SKM-1 treated with dmso at 0.1 percent for 144 hours (cell line): ENCODE measurements around the gene SOD2.
"Not testable (repeated sequence)": the region's sequence is repeated elsewhere in the genome, so short reads cannot be mapped to it uniquely, and the experiment has no call there.

ENCODE experiments used
- DNase-seq: peaks from one replicate; lab custom pipeline; 2025; ENCODE audit not compliant: unreplicated experiment; lab: John Stamatoyannopoulos, UW

SOD2 gene

GRCh38 chr6:159682810-159683209, 10.2 kb downstream of the SOD2 start:
- DNase-seq = no peak

- DNase-seq = no peak
Measured at GRCh38 chr6:159682295-159682694, 10.7 kb downstream of the SOD2 start.

- DNase-seq = no peak
Measured at GRCh38 chr6:159681191-159681880, 11.7 kb downstream of the SOD2 start.

- DNase-seq = no peak
Measured at GRCh38 chr6:159680104-159680503, 12.9 kb downstream of the SOD2 start.

GRCh38 chr6:159679091-159680077, 13.7 kb downstream of the SOD2 start:
- DNase-seq = no peak

GRCh38 chr6:159678574-159678973, 14.5 kb downstream of the SOD2 start:
- no peak for DNase-seq

GRCh38 chr6:159677506-159678165, 15.4 kb downstream of the SOD2 start:
- DNase-seq = no peak

GRCh38 chr6:159676890-159677505, 16.0 kb downstream of the SOD2 start:
- DNase-seq = no peak

GRCh38 chr6:159676236-159676635, 16.8 kb downstream of the SOD2 start:
- not testable (repeated sequence) for DNase-seq

GRCh38 chr6:159665868-159666635, 27.0 kb downstream of the SOD2 start:
- no peak for DNase-seq

GRCh38 chr6:159663368-159663889, 29.6 kb downstream of the SOD2 start:
- DNase-seq = not testable (repeated sequence)

- DNase-seq = not testable (repeated sequence)
Measured at GRCh38 chr6:159661977-159662376, 31.1 kb downstream of the SOD2 start.

GRCh38 chr6:159655409-159655988, 37.5 kb downstream of the SOD2 start:
- no peak for DNase-seq

GRCh38 chr6:159654483-159655098, 38.5 kb downstream of the SOD2 start:
- DNase-seq = peak; percentile 76

- DNase-seq = no peak
Measured at GRCh38 chr6:159650314-159650713, 42.7 kb downstream of the SOD2 start.

GRCh38 chr6:159649441-159649840, 43.6 kb downstream of the SOD2 start:
- DNase-seq = no peak

GRCh38 chr6:159646733-159647132, 46.3 kb downstream of the SOD2 start:
- DNase-seq = no peak

- no peak for DNase-seq
Measured at GRCh38 chr6:159646116-159646515, 46.9 kb downstream of the SOD2 start.

- DNase-seq = no peak
Measured at GRCh38 chr6:159645640-159646039, 47.4 kb downstream of the SOD2 start.
